Fibroblast of the conjunctiva (primary cell): ENCODE results near the gene PDZD8.

Experiments
- DNase-seq: peaks from one replicate; pipeline ENCODE4 v3.0.0-alpha.2; 2010; ENCODE audit warnings: low read depth

Gene PDZD8, protein sequence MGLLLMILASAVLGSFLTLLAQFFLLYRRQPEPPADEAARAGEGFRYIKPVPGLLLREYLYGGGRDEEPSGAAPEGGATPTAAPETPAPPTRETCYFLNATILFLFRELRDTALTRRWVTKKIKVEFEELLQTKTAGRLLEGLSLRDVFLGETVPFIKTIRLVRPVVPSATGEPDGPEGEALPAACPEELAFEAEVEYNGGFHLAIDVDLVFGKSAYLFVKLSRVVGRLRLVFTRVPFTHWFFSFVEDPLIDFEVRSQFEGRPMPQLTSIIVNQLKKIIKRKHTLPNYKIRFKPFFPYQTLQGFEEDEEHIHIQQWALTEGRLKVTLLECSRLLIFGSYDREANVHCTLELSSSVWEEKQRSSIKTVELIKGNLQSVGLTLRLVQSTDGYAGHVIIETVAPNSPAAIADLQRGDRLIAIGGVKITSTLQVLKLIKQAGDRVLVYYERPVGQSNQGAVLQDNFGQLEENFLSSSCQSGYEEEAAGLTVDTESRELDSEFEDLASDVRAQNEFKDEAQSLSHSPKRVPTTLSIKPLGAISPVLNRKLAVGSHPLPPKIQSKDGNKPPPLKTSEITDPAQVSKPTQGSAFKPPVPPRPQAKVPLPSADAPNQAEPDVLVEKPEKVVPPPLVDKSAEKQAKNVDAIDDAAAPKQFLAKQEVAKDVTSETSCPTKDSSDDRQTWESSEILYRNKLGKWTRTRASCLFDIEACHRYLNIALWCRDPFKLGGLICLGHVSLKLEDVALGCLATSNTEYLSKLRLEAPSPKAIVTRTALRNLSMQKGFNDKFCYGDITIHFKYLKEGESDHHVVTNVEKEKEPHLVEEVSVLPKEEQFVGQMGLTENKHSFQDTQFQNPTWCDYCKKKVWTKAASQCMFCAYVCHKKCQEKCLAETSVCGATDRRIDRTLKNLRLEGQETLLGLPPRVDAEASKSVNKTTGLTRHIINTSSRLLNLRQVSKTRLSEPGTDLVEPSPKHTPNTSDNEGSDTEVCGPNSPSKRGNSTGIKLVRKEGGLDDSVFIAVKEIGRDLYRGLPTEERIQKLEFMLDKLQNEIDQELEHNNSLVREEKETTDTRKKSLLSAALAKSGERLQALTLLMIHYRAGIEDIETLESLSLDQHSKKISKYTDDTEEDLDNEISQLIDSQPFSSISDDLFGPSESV

DNA sequence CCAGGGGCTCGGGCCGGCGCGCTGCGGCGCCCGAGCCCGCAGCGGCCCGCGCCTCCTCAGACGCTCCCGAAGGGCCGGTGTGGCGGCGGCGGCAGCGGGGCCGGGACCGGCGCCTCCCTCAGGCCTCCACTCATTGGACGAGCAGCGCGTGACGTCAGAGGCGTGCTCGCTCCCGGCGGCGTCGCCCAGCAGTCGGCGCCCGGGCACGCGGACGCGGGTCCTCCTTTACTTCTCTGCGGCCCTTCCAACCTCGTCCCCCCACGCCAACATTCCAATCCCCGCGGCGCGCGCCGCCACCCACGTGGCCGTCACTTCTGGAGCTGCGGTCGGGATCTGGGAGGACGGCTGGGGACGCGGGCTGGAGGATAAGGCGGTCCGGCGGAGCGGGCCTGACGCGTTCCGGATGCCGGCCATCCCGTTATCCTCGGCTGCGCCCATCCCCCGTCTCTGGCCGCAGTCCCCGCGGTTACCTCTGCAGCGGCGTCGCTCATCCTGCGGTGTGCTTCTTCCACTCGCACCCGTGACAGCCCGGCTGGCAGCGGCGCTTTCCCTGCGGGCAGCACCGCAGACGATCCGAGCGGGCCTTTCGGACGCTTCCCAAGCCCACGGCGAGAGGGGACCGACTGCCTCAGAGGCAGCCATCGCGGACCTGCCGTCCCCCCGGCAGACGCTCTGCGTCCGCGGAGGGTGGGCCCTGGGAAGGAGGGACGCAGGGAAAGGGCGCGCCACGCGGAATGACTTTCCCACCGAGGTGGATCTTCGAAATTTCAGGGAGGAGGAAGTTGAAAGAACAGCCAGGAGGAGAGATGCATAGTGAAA is at the start of gene PDZD8:
Gene PDZD8, minus strand, starts transcription at position 81 of the 819 bp plus-strand sequence. CDS start 213 bp downstream, outside the sequence.
- peak; percentile 71 for DNase-seq

GRCh38 chr10:117424171-117424570 is 48.9 kb upstream of the PDZD8 start:
- DNase-seq: no peak

DNA sequence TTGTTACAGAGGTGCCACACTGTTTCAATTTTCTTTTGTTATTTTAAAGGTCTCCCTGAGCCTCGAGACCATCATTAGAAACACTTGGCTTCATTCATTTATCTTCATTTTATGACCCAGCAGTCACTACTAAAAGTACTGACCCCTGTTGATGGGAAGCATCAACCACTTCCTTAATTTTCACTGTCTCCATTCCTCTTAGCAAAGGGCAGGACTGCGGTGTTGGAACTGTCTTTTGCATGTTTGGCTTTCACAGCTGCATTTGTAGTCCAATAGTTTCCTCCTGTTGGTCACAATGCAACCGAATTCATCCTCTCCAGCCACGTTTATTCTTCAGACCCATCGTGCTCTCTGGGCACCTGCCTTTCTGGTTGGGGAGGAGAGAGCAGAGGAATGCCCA is 46.7 kb upstream of the PDZD8 start:
- no peak for DNase-seq

GRCh38 chr10:117420768-117421167 is 45.5 kb upstream of the PDZD8 start:
- no peak for DNase-seq

DNA sequence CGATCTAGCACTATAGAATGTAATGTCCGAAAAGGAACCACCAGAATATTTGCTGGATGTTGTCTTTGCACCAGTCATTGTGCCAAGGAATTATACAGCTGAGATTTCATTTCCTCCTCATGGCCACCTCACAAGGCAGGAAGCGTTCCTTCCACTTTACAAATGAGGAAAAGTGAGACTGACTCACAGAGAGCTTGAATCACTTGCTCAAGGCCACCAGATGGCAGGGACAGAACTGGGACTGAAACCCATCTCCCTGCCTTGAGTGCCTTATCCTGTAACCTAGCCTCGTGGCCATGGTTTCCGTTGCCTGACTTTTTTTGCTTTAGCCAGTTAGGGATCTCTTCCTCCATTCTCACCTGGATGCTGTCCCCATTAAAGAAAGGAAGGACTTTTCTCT is 44.7 kb upstream of the PDZD8 start:
- no peak for DNase-seq

- no peak for DNase-seq
Measured at GRCh38 chr10:117419159-117419558, 43.9 kb upstream of the PDZD8 start.

DNA sequence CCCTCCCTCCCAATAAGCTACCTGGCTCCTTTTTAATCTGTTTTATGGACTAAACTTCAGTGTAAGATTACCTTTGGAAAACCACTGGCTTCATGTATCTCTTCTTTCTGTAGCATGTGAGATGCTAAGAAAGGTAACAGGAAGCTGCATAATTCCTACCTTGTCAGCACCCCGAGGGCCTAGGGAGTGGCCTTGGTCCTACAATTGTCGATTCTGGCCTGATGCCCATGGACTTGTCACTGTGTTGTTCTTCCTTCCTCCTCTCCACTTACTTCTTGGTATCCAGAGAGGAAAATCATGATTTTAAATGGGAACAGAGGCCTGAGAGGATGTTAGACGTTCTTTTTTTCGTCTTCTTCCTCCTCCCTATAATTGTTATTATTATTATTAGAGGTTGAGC is 42.9 kb upstream of the PDZD8 start:
- DNase-seq: no peak

GRCh38 chr10:117417196-117417595 is 42.0 kb upstream of the PDZD8 start:
- no peak for DNase-seq

DNA sequence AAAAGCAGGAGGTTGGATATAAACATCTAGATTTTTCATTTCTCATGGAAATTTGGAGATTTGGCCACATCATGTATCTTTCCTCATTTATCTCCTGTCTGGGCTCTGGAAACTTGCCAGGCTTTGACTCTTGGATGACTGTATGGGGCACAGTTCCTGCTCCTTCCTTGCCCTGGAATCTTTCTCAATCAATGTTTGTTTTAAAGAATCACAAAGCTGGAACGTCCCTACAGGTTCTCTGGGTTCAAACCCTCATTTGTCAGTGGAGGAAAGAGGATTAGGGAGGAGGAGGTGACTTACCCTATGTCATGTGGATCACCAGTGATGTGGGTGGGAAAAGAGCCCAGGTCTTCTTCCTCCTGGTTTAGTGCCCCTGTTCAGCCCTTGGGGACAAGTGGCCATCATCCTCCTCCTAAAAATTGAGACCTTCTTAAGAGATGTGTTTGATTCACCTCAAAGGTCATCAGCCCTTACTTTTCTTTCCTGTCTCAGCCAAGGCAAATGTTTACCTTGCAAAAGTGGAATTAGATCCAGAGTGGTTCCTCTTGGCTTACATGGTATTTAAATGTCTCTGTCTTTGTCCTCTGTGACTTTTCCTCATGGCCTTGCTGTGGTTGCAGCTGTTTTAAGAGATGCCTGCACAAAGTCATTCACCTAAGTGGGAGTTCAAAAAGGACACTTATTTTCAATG is 38.8 kb upstream of the PDZD8 start:
- DNase-seq: no peak

- DNase-seq: no peak
Measured at GRCh38 chr10:117412469-117413010, 37.3 kb upstream of the PDZD8 start.

DNA sequence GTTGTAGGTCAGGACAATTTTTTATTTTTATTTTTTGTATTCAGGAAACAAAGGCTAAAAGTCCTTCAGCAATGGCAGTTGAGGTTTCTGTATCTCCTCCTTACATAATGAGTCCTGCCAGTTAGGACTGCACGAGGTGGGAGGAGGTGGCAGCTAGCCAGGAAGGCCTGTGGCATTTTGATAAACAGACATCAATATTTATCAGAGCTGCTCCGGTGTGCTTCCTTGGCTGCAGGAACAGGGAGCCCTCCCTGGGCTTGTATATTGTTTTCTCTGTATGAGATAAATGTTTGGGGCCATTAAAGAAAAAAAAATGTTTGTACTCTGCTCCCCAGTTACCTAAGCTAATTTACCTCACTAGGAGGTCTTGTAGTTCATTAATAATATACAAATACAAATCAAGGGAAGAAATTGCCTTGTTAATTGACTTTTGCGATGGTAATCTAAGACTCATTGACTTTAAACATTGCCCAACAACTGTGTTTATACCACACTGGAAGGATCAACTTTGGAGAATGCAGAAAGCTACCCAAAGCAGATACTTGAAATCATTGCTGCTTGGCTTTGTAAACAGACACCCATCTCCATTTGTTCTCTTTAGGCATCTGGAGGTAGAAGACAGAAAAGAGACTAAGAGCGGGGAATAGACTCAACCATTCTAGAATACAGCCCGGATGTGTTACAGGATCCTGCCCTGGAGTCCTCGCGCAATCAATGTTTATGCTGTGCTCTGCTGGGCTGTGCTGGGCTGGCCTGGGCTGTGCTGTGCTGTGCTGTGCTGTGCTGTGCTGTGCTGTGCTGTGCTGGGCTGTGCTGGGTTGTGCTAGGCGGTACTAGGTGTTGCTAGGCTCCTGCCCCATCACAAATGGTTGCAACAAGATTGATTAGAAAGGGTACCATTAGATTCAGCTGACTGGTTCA is 36.5 kb upstream of the PDZD8 start:
- no peak for DNase-seq

GRCh38 chr10:117410557-117410956 is 35.3 kb upstream of the PDZD8 start:
- DNase-seq: no peak

- DNase-seq: no peak
Measured at GRCh38 chr10:117409549-117410305, 34.5 kb upstream of the PDZD8 start.

DNA sequence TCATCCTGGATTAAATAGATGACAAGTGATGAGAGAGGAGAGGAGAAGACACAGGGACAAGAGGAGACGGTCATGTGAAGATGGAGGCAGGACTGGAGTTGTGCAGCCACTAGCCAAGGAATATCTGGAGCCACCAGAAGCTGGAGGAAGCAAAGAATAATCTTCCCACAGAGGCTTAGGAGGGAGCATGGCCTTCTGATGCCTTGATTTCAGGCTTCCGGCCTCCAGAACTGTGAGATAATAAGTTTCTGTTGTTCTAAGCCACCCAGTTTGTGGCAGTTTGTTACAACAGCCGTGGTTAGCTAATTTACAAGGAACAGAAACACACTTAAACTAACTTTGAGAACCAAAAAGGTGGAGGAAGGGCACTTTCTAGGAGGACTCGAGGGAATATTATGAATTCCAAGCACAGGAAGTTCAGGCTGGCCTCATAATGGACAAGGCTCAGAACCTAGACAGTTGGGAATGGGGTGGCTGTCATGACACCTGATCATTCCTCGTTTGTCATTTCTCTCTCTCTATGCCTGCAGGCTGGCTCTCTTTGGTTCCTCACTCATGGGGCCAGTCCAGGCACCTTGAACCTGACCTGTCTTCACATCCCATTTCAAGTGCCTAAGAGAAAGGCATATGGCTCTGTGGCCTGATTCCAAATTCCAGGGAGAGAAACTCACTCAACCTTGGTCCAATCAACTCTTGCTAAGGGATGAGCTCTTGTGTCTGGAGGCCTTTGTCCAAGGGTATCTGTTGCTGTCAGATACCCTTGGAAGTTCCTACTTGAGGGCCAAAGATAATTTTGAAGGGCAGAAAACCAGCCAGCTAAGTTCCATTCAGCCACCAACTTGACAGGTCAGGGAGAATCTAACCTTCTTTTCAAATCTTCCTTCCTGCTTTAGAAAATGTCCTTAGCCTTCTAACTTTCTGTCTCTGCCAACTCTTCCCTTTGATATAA is 33.5 kb upstream of the PDZD8 start:
- DNase-seq: no peak

DNA sequence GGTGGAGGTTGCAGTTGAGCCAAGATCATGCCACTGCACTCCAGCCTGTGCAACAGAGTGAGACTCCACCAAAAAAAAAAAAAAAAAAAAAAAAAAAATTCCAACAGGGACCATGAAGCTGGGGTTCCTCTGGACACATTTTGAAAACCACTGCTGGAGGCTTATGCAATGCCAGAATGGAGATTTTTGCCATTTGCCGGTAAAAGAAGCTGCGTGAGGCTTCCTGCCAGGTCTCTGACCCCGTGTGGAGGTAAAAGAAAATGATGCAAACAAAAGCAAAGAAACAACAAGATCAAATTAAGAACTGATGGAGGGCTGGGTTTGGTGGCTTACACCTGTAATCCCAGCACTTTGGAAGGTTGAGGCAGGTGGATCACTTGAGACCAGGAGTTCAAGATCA is 30.5 kb upstream of the PDZD8 start:
- DNase-seq: no peak

GRCh38 chr10:117400329-117400728 is 25.1 kb upstream of the PDZD8 start:
- no peak for DNase-seq

DNA sequence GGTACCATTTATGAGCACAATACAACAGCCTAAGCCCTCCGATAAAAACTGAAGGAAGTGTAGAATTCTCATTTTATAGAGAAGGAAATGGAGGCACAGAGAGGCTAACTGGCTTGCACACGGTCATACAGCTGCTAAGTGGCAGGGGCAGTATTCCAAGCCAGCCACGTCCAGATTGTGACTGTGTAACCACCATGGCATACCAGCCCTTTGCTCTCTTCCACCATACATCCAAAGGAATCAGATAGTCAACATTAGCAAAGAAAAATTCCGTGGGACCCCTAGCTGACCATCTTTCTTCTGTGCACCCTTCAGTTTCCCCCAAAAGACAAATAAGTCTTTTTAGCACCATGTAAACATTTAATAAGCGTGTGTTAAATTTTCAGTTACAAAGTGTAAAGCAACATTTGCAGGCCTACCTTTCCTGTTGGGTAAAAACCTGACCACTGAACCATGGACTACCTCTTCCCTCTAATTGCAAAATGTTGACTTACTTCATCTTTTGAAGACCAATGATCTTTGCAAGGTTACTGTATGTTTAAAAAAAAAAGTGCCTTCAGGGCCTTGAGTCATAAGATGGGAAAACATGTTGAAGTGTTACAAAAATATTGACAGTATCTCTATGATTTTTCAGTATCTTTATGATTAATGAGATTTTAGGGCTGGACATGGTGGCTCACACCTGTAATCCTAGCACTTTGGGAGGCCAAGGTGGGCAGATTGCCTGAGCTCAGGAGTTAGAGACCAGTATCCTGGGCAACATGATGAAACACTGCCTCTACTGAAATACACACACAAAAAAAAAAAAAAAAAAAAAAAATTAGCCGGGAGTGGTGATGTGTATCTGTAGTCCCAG is 24.3 kb upstream of the PDZD8 start:
- no peak for DNase-seq
